Measurements from ENCODE around the gene EPHA4.

The EPHA4 gene

DNA sequence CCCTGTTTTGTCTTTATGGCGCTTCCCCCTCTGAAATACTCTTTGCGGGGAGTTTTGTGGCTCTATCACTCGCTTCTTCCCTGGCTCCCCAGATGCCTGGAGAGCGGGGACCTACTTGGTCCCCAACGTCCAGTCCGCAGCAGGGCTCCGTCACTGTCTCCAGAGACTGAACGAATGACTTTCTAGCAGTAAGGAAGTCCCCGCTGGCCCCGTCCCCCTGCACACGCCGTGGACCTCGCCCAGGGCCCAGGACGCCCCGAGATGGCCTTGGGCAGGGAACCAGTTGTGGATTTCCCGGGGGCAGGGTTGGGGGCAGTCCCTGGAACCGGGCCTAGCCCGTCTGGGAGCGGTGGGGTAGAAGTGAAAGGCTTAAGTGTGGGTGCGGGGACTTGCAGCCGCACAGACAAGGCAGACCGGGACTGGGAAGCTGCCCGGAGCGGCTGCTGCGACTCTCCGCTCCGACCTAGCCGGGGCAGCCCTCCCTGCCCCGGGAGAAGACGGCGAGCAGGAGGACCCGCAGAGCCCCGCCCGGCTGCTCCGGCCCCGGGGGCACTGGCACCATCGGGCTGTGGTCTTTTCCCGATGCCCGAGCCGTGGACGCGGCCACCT, 821 bp upstream of the EPHA4 start:
- peak overlapping the region; percentile 23; the same call in 1 of the 2 replicates for H3K9ac ChIP-seq (ENCODE audit: low read length)
- TF ChIP-seq EZH2phosphoT487 (IDR thresholded peaks at IDR 0.05; ENCODE audit: low read length), result no peak
- TF ChIP-seq, protein P1, sequence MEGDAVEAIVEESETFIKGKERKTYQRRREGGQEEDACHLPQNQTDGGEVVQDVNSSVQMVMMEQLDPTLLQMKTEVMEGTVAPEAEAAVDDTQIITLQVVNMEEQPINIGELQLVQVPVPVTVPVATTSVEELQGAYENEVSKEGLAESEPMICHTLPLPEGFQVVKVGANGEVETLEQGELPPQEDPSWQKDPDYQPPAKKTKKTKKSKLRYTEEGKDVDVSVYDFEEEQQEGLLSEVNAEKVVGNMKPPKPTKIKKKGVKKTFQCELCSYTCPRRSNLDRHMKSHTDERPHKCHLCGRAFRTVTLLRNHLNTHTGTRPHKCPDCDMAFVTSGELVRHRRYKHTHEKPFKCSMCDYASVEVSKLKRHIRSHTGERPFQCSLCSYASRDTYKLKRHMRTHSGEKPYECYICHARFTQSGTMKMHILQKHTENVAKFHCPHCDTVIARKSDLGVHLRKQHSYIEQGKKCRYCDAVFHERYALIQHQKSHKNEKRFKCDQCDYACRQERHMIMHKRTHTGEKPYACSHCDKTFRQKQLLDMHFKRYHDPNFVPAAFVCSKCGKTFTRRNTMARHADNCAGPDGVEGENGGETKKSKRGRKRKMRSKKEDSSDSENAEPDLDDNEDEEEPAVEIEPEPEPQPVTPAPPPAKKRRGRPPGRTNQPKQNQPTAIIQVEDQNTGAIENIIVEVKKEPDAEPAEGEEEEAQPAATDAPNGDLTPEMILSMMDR (IDR thresholded peaks at IDR 0.05; ENCODE audit: low read length), result no peak
- no peak for TF ChIP-seq EZH2 (optimal IDR thresholded peaks at IDR 0.05; ENCODE audit: low read depth, low read length)
- H3K4me3 ChIP-seq (ENCODE audit: low read length), result peak overlapping the region; percentile 68
- no peaks in the 10 kb centered on the region for H3K9me3 ChIP-seq (replicated peaks; ENCODE audit: insufficient read depth, low read length)
- H3K79me2 ChIP-seq (ENCODE audit: low read length), result no peaks in the 10 kb centered on the region
- H3F3A ChIP-seq (ENCODE audit: insufficient read depth, low read length), result no peaks in the 10 kb centered on the region; the same call in 1 of the 2 replicates
- no peaks in the 10 kb centered on the region for H3K36me3 ChIP-seq (replicated peaks; ENCODE audit: insufficient read depth, low read length)
- H3K4me1 ChIP-seq (ENCODE audit: low read length), result 0 out of 2 replicates have a peak, but pooled peaks cover 3% of the 10 kb centered on the region
- H2AFZ ChIP-seq (ENCODE audit: low read length), result peak overlapping the region; percentile 74
- H3K27me3 ChIP-seq (replicated peaks; ENCODE audit: insufficient read depth, low read length), result peaks cover 23% of the 10 kb centered on the region
- H4K20me1 ChIP-seq (ENCODE audit: insufficient read depth, low read length), result no peaks in the 10 kb centered on the region
- H3K4me2 ChIP-seq (ENCODE audit: low read depth, low read length), result peak overlapping the region; percentile 99
- H3K9me2 ChIP-seq (replicated peaks; ENCODE audit: insufficient read depth, low read length), result no peaks in the 10 kb centered on the region
- H3K27ac ChIP-seq (ENCODE audit: low read length), result no peak overlapping the region
- peak; percentile 39 for DNase-seq

DNA sequence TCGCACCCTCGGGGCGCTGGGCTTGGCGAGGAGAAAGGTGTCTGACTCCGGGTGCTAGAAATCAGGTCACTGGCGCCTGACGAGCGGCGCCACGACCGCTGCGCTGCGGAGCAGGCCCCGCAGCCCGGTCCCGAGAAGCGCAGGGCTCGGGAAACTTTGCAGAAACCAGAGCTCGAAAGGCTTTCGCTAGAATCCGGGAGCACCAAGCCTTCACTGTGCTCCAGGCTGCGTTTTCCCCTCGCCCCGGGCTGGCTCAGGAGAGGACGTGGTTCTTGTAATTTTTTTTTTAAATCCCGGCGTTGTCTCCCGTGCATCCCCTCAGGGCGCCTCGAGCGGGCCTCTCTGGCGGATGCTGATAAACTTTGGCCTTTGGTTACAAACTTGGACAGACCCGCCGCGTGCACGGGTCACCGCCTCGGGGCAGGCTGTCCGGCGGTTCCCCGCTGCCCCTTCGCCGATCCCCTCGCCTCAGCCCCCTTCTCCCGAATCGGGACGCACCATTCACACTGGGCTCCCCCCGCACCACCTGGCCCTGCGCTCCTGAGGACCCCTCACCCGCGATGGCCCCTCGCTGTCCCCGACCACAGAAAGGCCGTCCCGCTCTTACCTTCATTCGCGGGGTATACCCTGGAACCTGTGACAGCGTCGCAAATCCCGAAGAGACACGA, 419 bp downstream of the EPHA4 start:
- TF ChIP-seq EZH2 (optimal IDR thresholded peaks at IDR 0.05; ENCODE audit: low read depth, low read length) (no peak), EZH2phosphoT487 (IDR thresholded peaks at IDR 0.05; ENCODE audit: low read length) (no peak)
- TF ChIP-seq, protein P1 (IDR thresholded peaks at IDR 0.05; ENCODE audit: low read length), result no peak
- peaks cover 23% of the 10 kb centered on the region for H3K27me3 ChIP-seq (replicated peaks; ENCODE audit: insufficient read depth, low read length)
- no peaks in the 10 kb centered on the region for H3K36me3 ChIP-seq (replicated peaks; ENCODE audit: insufficient read depth, low read length)
- peak overlapping the region; percentile 94 for H3K4me3 ChIP-seq (ENCODE audit: low read length)
- H2AFZ ChIP-seq (ENCODE audit: low read length), result peak overlapping the region; percentile 100
- peak; percentile 14 for DNase-seq
- peak overlapping the region; percentile 25; the same call in 1 of the 2 replicates for H3K9ac ChIP-seq (ENCODE audit: low read length)
- H3K9me3 ChIP-seq (replicated peaks; ENCODE audit: insufficient read depth, low read length), result no peaks in the 10 kb centered on the region
- no peaks in the 10 kb centered on the region; the same call in 1 of the 2 replicates for H3F3A ChIP-seq (ENCODE audit: insufficient read depth, low read length)
- no peaks in the 10 kb centered on the region for H3K9me2 ChIP-seq (replicated peaks; ENCODE audit: insufficient read depth, low read length)
- no peaks in the 10 kb centered on the region for H4K20me1 ChIP-seq (ENCODE audit: insufficient read depth, low read length)
- no peaks in the 10 kb centered on the region for H3K79me2 ChIP-seq (ENCODE audit: low read length)
- no peak overlapping the region for H3K27ac ChIP-seq (ENCODE audit: low read length)
- H3K4me2 ChIP-seq (ENCODE audit: low read depth, low read length), result peak overlapping the region; percentile 99
- 0 out of 2 replicates have a peak, but pooled peaks cover 3% of the 10 kb centered on the region for H3K4me1 ChIP-seq (ENCODE audit: low read length)

DNA sequence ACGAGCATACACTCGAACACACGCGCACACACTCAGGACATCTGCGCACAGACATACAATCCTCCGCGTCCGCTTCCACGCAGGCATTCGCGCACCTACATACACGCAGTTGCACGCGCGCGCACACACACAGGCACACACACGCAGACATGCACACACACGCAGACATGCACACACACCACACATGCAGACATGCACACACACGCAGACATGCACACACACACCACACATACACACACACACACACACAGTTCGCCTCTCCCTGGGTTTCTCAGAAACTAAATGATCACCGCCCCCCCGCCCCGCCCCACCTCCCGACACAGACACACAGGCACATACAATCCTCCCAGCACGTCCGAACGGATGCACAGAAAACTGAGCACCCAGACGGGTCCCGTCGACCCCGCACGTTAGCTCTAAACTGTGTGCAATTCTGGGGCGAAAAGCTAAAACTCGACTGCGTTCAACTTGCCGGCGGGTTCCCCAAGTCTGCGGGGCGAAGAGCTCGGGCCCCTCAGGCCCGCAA, 1.0 kb downstream of the EPHA4 start:
- H3K4me2 ChIP-seq (ENCODE audit: low read depth, low read length), result peak overlapping the region; percentile 99
- H3K4me1 ChIP-seq (ENCODE audit: low read length), result 0 out of 2 replicates have a peak, but pooled peaks cover 3% of the 10 kb centered on the region
- DNase-seq, result no peak
- H4K20me1 ChIP-seq (ENCODE audit: insufficient read depth, low read length), result no peaks in the 10 kb centered on the region
- no peaks in the 10 kb centered on the region for H3K9me2 ChIP-seq (replicated peaks; ENCODE audit: insufficient read depth, low read length)
- H2AFZ ChIP-seq (ENCODE audit: low read length), result peak overlapping the region; percentile 100
- peaks cover 23% of the 10 kb centered on the region for H3K27me3 ChIP-seq (replicated peaks; ENCODE audit: insufficient read depth, low read length)
- peak overlapping the region; percentile 94 for H3K4me3 ChIP-seq (ENCODE audit: low read length)
- no peaks in the 10 kb centered on the region for H3K79me2 ChIP-seq (ENCODE audit: low read length)
- TF ChIP-seq EZH2 (optimal IDR thresholded peaks at IDR 0.05; ENCODE audit: low read depth, low read length), result no peak
- TF ChIP-seq EZH2phosphoT487 (IDR thresholded peaks at IDR 0.05; ENCODE audit: low read length), result no peak
- TF ChIP-seq, protein P1 (IDR thresholded peaks at IDR 0.05; ENCODE audit: low read length), result no peak
- no peak overlapping the region for H3K27ac ChIP-seq (ENCODE audit: low read length)
- no peaks in the 10 kb centered on the region for H3K9me3 ChIP-seq (replicated peaks; ENCODE audit: insufficient read depth, low read length)
- no peak overlapping the region for H3K9ac ChIP-seq (ENCODE audit: low read length)
- no peaks in the 10 kb centered on the region for H3K36me3 ChIP-seq (replicated peaks; ENCODE audit: insufficient read depth, low read length)
- H3F3A ChIP-seq (ENCODE audit: insufficient read depth, low read length), result no peaks in the 10 kb centered on the region; the same call in 1 of the 2 replicates
